GM23248 (cell line): ENCODE measurements around the gene NDUFAF7. TPM values are rescaled to one million over a fixed set of nuclear protein-coding genes. Genes with fewer than 3 reads are reported as not detected.

Experiments used
- DNase-seq: peaks from one replicate; pipeline ENCODE4 v3.0.0-alpha.2; 2015
- H2AFZ ChIP-seq: fragments of 200-600 bp; sonication (generic); 2 replicates; pipeline ENCODE4 v1.6.1; 2016; ENCODE audit warnings: antibody characterized with exemption
- H3F3A ChIP-seq: fragments of 200-600 bp; sonication (generic); 2 replicates; pipeline ENCODE4 v1.6.1; 2016; ENCODE audit warnings: mild to moderate bottlenecking, antibody characterized with exemption, mixed run types; ENCODE audit not compliant: insufficient read depth
- H3K27ac ChIP-seq: fragments of 200-600 bp; sonication (generic); 2 replicates; pipeline ENCODE4 v1.5.1; 2016; ENCODE audit warnings: mild to moderate bottlenecking
- H3K27me3 ChIP-seq: fragments of 200-600 bp; sonication (generic); replicated peaks from 2 replicates; pipeline ENCODE4 v1.6.1; 2016; ENCODE audit warnings: mild to moderate bottlenecking; ENCODE audit not compliant: insufficient read depth
- H3K36me3 ChIP-seq: fragments of 200-600 bp; sonication (generic); 2 replicates; pipeline ENCODE4 v1.6.1; 2016; ENCODE audit warnings: low read depth, mild to moderate bottlenecking
- H3K4me1 ChIP-seq: fragments of 200-600 bp; sonication (generic); 2 replicates; pipeline ENCODE4 v1.6.1; 2016; ENCODE audit warnings: mild to moderate bottlenecking; ENCODE audit not compliant: insufficient read depth
- H3K4me2 ChIP-seq: fragments of 200-600 bp; sonication (generic); one replicate; pipeline ENCODE4 v1.6.1; 2016; ENCODE audit warnings: mild to moderate bottlenecking; ENCODE audit not compliant: unreplicated experiment
- H3K4me3 ChIP-seq: fragments of 200-600 bp; sonication (generic); 2 replicates; pipeline ENCODE4 v1.5.1; 2016; ENCODE audit warnings: mild to moderate bottlenecking
- H3K79me2 ChIP-seq: fragments of 200-600 bp; sonication (generic); 2 replicates; pipeline ENCODE4 v1.6.1; 2016; ENCODE audit warnings: mild to moderate bottlenecking; ENCODE audit not compliant: insufficient read depth
- H3K9ac ChIP-seq: fragments of 200-600 bp; sonication (generic); 2 replicates; pipeline ENCODE4 v1.6.1; 2016; ENCODE audit warnings: mild to moderate bottlenecking
- H3K9me2 ChIP-seq: fragments of 200-600 bp; sonication (generic); 2 replicates; pipeline ENCODE4 v1.6.1; 2016; ENCODE audit warnings: mixed run types, mild to moderate bottlenecking, moderate library complexity; ENCODE audit not compliant: insufficient read depth
- H3K9me3 ChIP-seq: fragments of 200-600 bp; sonication (generic); one replicate; pipeline ENCODE4 v1.6.1; 2017; ENCODE audit warnings: low read depth
- H4K20me1 ChIP-seq: fragments of 200-600 bp; sonication (generic); 2 replicates; pipeline ENCODE4 v1.6.0; 2016; ENCODE audit not compliant: insufficient read depth
- EZH2 ChIP-seq: fragments of 200-600 bp; sonication (generic); IDR thresholded peaks from 2 replicates; pipeline ENCODE4 v1.6.1; 2018; ENCODE audit warnings: antibody characterized with exemption, mild to moderate bottlenecking; ENCODE audit not compliant: insufficient read depth, poor library complexity, severe bottlenecking
- EZH2phosphoT487 ChIP-seq: fragments of 200-600 bp; sonication (generic); IDR thresholded peaks from 2 replicates; pipeline ENCODE4 v1.6.1; 2018; ENCODE audit warnings: antibody characterized with exemption, moderate library complexity, mild to moderate bottlenecking, low read depth; ENCODE audit not compliant: insufficient read depth
- WGBS, 2 experiments: methylation state at CpG; one replicate each; pipeline ENCODE4 v1.1.6; 2015 to 2017; ENCODE audit warnings: low lambda C conversion rate in 2 of 2, low coverage in 1 of 2; ENCODE audit errors: missing lambda C conversion rate in 2 of 2; 5-methylcytosine and 5-hydroxymethylcytosine counted together
- in situ Hi-C: fragments of 300-500 bp; cut with MboI; formaldehyde crosslinking; loops from 2 replicates; pipeline ENCODE4 v1.15.0; 2020
- polyA plus RNA-seq: library from polyadenylated mRNA; unstranded; fragments of >200 nt; fragmentation: Nextera tagmentation; extraction: Ambion mirVana; gene quantifications from 2 replicates; pipeline ENCODE4 v1.2.1, GENCODE V29; 2016
- total RNA-seq: library from RNA; depleted of rRNA; stranded (reverse); fragments of >200 nt; shearing (Covaris generic); gene quantifications from 2 replicates; pipeline ENCODE4 v1.2.3, GENCODE V29; 2014

Gene NDUFAF7
- total and polyA plus RNA-seq, 2 experiments from 2014 or later: 14.8 to 16.4 TPM

DNA sequence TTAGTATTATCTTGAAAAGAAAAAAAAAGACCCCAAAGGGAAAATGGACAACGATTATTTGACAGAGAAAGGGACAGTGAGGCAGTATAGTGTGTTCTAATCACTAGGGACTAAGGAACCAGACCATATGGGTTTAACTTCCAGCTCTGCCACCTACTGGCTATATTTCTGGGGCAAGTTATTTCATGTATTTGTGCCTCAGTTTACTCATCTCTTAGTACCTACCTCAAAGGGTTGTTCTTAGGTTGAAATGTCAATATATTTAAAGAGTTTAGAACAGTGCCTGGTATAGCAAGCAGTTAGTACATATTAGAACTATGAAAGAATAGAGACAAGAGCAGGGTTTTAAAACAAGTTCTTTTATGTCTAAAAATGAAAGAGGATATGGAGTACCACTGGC is 50.5 kb downstream of the NDUFAF7 start:
- DNase-seq: no peak
- TF ChIP-seq EZH2phosphoT487 (no peak), EZH2 (no peak)
- peaks cover 44% of the 10 kb centered on the region for H3K36me3 ChIP-seq
- peaks cover 28% of the 10 kb centered on the region for H3K4me1 ChIP-seq
- no peak overlapping the region for H3K4me2 ChIP-seq
- H2AFZ ChIP-seq: no peak overlapping the region
- no peaks in the 10 kb centered on the region for H3K9me2 ChIP-seq
- 96 to 100% methylated on average over 1 of the region's 1 CpG for WGBS, 2 experiments
- no peaks in the 10 kb centered on the region for H4K20me1 ChIP-seq
- no peak overlapping the region for H3K9ac ChIP-seq
- no peak overlapping the region for H3K27ac ChIP-seq
- 0 out of 2 replicates have a peak, but pooled peaks cover 15% of the 10 kb centered on the region for H3K79me2 ChIP-seq
- H3K27me3 ChIP-seq: no peaks in the 10 kb centered on the region
- in situ Hi-C loops: no loop called here
- no peak overlapping the region for H3K4me3 ChIP-seq
- H3F3A ChIP-seq: peaks cover 27% of the 10 kb centered on the region
- H3K9me3 ChIP-seq: no peaks in the 10 kb centered on the region

DNA sequence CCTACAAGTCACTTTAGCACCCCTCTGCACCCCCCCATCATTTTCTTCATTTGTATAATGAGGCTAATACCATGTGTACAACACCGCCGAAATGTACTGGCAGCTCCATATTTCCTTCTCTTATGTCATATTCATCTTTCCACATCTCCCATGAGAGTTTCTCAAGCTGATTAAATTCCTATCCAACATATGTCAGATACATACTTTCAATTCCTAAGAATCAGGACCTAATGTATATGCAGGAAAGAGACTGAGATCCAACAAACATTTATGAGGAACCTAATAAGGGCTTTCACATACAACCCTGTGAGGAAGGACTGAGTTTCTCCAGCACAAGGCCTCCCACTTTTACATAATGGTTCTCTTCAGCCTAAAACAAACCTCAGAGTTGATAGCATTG is 51.3 kb downstream of the NDUFAF7 start:
- Histone ChIP-seq H3K79me2 (0 out of 2 replicates have a peak, but pooled peaks cover 11% of the 10 kb centered on the region), H3K4me3 (no peak overlapping the region), H2AFZ (no peak overlapping the region), H3K9me3 (no peaks in the 10 kb centered on the region), H3K4me1 (peaks cover 28% of the 10 kb centered on the region), H3K9me2 (no peaks in the 10 kb centered on the region), H4K20me1 (no peaks in the 10 kb centered on the region), H3K36me3 (peaks cover 36% of the 10 kb centered on the region), H3K9ac (no peak overlapping the region), H3K27ac (peak overlapping the region; percentile 50), H3F3A (peaks cover 27% of the 10 kb centered on the region), H3K4me2 (peak overlapping the region; percentile 13), H3K27me3 (no peaks in the 10 kb centered on the region)
- peak; percentile 14 for DNase-seq
- TF ChIP-seq EZH2 (no peak), EZH2phosphoT487 (no peak)
- 94 to 98% methylated on average over 2 of the region's 2 CpGs for WGBS, 2 experiments
- in situ Hi-C loops: no loop called here

DNA sequence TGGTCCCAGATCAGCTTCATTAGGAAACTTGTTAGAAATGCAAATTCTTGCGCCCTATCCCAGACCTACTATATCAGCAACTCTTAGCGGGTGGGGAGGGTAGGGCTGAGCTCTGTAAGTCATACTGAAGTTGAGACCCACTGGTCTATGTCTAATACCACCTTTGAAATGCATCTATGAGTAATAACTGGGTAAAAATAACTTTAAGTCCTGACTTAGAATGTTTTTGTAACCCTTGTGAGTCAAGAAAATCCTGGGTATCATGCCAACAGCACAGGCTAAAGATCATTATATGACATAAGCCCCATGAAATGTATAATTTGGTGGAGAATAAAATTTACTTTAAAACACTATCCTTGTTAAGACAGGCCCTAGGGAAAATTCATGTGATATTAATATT is 51.7 kb downstream of the NDUFAF7 start:
- H4K20me1 ChIP-seq: no peaks in the 10 kb centered on the region
- H3K36me3 ChIP-seq: peaks cover 36% of the 10 kb centered on the region
- 95 to 96% methylated on average over 2 of the region's 2 CpGs for WGBS, 2 experiments
- DNase-seq: peak; percentile 93
- 0 out of 2 replicates have a peak, but pooled peaks cover 11% of the 10 kb centered on the region for H3K79me2 ChIP-seq
- H3F3A ChIP-seq: peaks cover 27% of the 10 kb centered on the region
- no peak overlapping the region for H3K9ac ChIP-seq
- H3K4me3 ChIP-seq: 0 out of 2 replicates have a peak overlapping the region, but pooled peaks have one; percentile 21
- in situ Hi-C loops: no loop called here
- peaks cover 28% of the 10 kb centered on the region for H3K4me1 ChIP-seq
- H3K9me3 ChIP-seq: no peaks in the 10 kb centered on the region
- no peaks in the 10 kb centered on the region for H3K27me3 ChIP-seq
- peak overlapping the region; percentile 52 for H3K4me2 ChIP-seq
- no peaks in the 10 kb centered on the region for H3K9me2 ChIP-seq
- H2AFZ ChIP-seq: no peak overlapping the region
- TF ChIP-seq EZH2phosphoT487: no peak
- no peak for TF ChIP-seq EZH2
- peak overlapping the region; percentile 50 for H3K27ac ChIP-seq

DNA sequence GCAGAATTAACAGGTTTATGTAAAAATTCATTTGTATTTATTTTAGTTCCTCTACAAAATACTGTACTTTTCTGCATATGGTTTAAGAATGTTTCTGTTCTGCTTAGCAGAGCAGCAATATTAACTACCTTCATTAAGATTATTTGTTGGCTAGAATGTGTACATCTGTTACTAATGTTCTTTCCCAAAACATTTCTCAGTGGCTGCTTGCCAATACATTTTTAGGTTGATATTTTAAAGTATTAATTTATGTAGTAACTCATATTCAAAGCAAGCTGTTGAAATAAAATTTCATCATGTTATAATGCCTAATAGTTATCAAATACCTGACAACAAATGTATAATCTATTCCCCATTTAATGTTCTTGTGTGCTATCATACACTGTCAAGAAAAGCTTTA is 52.9 kb downstream of the NDUFAF7 start:
- H3K36me3 ChIP-seq: peaks cover 31% of the 10 kb centered on the region
- H3K79me2 ChIP-seq: 0 out of 2 replicates have a peak, but pooled peaks cover 11% of the 10 kb centered on the region
- no peaks in the 10 kb centered on the region for H3K9me2 ChIP-seq
- peak; percentile 11 for DNase-seq
- no peak for TF ChIP-seq EZH2
- no peak for TF ChIP-seq EZH2phosphoT487
- peak overlapping the region; percentile 10 for H3K4me2 ChIP-seq
- H3K4me3 ChIP-seq: no peak overlapping the region
- no peak overlapping the region for H3K9ac ChIP-seq
- peaks cover 27% of the 10 kb centered on the region for H3F3A ChIP-seq
- no peak overlapping the region for H3K27ac ChIP-seq
- H2AFZ ChIP-seq: no peak overlapping the region
- no peaks in the 10 kb centered on the region for H3K27me3 ChIP-seq
- H4K20me1 ChIP-seq: no peaks in the 10 kb centered on the region
- in situ Hi-C loops: no loop called here
- H3K4me1 ChIP-seq: peaks cover 28% of the 10 kb centered on the region
- no peaks in the 10 kb centered on the region for H3K9me3 ChIP-seq

DNA sequence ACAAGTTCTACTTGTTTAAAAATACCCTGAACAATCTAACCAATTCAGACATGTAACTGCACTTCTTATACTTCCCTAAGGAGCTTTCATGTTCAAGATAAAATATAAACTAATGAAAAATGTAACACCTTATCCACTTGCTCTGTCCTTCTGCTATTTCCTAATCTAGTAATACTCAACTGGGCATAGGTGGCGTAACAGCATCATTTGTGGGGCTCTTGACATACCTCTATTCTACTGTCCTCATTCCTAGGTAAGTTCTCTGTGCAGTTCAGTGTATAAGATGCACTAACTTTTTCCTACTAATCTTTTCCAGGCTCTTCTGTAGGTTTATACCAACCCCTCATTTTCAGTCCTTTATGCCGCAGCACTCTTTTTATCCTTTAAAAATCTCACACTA is 56.5 kb downstream of the NDUFAF7 start:
- H3K27me3 ChIP-seq: no peaks in the 10 kb centered on the region
- no peak overlapping the region for H3K27ac ChIP-seq
- H3F3A ChIP-seq: peaks cover 22% of the 10 kb centered on the region
- H4K20me1 ChIP-seq: no peaks in the 10 kb centered on the region
- no peaks in the 10 kb centered on the region for H3K9me3 ChIP-seq
- no peak for TF ChIP-seq EZH2
- no peak for TF ChIP-seq EZH2phosphoT487
- no peak overlapping the region for H3K9ac ChIP-seq
- in situ Hi-C loops: no loop called here
- DNase-seq: no peak
- peaks cover 24% of the 10 kb centered on the region for H3K79me2 ChIP-seq
- H3K9me2 ChIP-seq: no peaks in the 10 kb centered on the region
- H3K4me1 ChIP-seq: peaks cover 21% of the 10 kb centered on the region
- WGBS, 2 experiments: 96% methylated on average over 2 of the region's 2 CpGs
- H3K36me3 ChIP-seq: peaks cover 29% of the 10 kb centered on the region
- H3K4me3 ChIP-seq: no peak overlapping the region
- H2AFZ ChIP-seq: no peak overlapping the region
- no peak overlapping the region for H3K4me2 ChIP-seq
